B cell (primary cell): Measurements from ENCODE around the gene PLAC1. TPM values are rescaled to one million over a fixed set of nuclear protein-coding genes. Genes with fewer than 3 reads are reported as not detected.

Experiments
- ATAC-seq: fragments of 200-7000 bp; cut with Tn5 transposase; one replicate; pipeline ENCODE4 v1.10.0; 2021; ENCODE audit warnings: low read depth, mild to moderate bottlenecking, moderate number of reproducible peaks, moderate library complexity
- CTCF ChIA-PET: fragments of 350-600 bp; sonication (Branson Sonifier 250); formaldehyde crosslinking; loops from one replicate; lab custom pipeline; 2021; ENCODE audit warnings: antibody characterized with exemption, inconsistent platforms; lab: Charles Lee
- POLR2A ChIA-PET: fragments of 350-600 bp; sonication (Branson Sonifier 250); formaldehyde crosslinking; loops from one replicate; lab custom pipeline; 2021; ENCODE audit warnings: antibody characterized with exemption; lab: Charles Lee
- DNase-seq: peaks from one replicate; pipeline ENCODE4 v3.0.0; 2013
- H2AFZ ChIP-seq: 2 replicates; pipeline ENCODE4 v1.6.1; 2012; ENCODE audit warnings: mild to moderate bottlenecking, low read depth, low read length; ENCODE audit not compliant: insufficient read depth, poor library complexity, severe bottlenecking
- H3K27ac ChIP-seq, 2 donors: 1 replicate in 1 of 2; 2 replicates in 1 of 2; pipeline ENCODE4 v1.5.1; 2012 to 2013; ENCODE audit warnings: low read length in 2 of 2, mild to moderate bottlenecking in 2 of 2, moderate library complexity in 1 of 2
- H3K27me3 ChIP-seq, 4 experiments: fragments of 200-600 bp in 1 of 4; sonication (generic) in 1 of 4; replicated peaks in 1 of 4; 1 replicate in 2 of 4; 2 replicates in 2 of 4; pipeline versions ENCODE4 v1.6.1 to v1.7.0; 2013 to 2016; ENCODE audit warnings: low read length in 3 of 4, mild to moderate bottlenecking in 2 of 4, mixed read lengths in 1 of 4, moderate library complexity in 1 of 4; ENCODE audit not compliant: insufficient read depth in 4 of 4, control insufficient read depth in 3 of 4; ENCODE audit errors: control extremely low read depth in 1 of 4
- H3K36me3 ChIP-seq, 2 experiments: replicated peaks in 1 of 2; 1 replicate in 1 of 2; 2 replicates in 1 of 2; pipeline versions ENCODE4 v1.6.1 to v1.7.1; 2013; ENCODE audit warnings: low read length in 1 of 2; ENCODE audit not compliant: insufficient read depth in 2 of 2, control insufficient read depth in 1 of 2; ENCODE audit errors: control extremely low read depth in 1 of 2, extremely low read depth in 1 of 2
- H3K4me1 ChIP-seq, 2 donors: fragments of 200-600 bp in 1 of 2; sonication (generic) in 1 of 2; 1 replicate in 1 of 2; 2 replicates in 1 of 2; pipeline versions ENCODE4 v1.5.1 to v1.6.1; 2013 to 2017; ENCODE audit warnings: low read length in 2 of 2; ENCODE audit not compliant: control insufficient read depth in 2 of 2, insufficient read depth in 2 of 2
- H3K4me2 ChIP-seq: replicated peaks from 2 replicates; pipeline ENCODE3; 2012; ENCODE audit warnings: mild to moderate bottlenecking, low read depth, low read length; ENCODE audit not compliant: poor library complexity, severe bottlenecking
- H3K4me3 ChIP-seq, 5 experiments: fragments of 200-600 bp in 1 of 5; sonication (generic) in 1 of 5; 1 replicate in 3 of 5; 2 replicates in 2 of 5; pipeline versions ENCODE4 v1.5.1 to v1.7.0; 2011 to 2016; ENCODE audit warnings: low read length in 4 of 5, mild to moderate bottlenecking in 4 of 5, low read depth in 2 of 5, control low read depth in 1 of 5, moderate library complexity in 1 of 5; ENCODE audit not compliant: insufficient read depth in 1 of 5; ENCODE audit errors: control extremely low read depth in 1 of 5, extremely low read depth in 1 of 5
- H3K79me2 ChIP-seq: fragments of 200-600 bp; sonication (generic); one replicate; pipeline ENCODE4 v1.6.0; 2016; ENCODE audit warnings: low read length; ENCODE audit not compliant: control insufficient read depth, insufficient read depth
- H3K9ac ChIP-seq: fragments of 200-600 bp; sonication (generic); 2 replicates; pipeline ENCODE4 v1.6.1; 2017; ENCODE audit warnings: mild to moderate bottlenecking, low read length, moderate library complexity
- H3K9me3 ChIP-seq, 3 donors: one replicate each; pipeline versions ENCODE4 v1.6.1 to v1.7.1; 2013; ENCODE audit warnings: low read length in 2 of 3; ENCODE audit not compliant: control insufficient read depth in 2 of 3, insufficient read depth in 1 of 3; ENCODE audit errors: control extremely low read depth in 1 of 3
- H4K20me1 ChIP-seq: 2 replicates; pipeline ENCODE4 v1.6.0; 2012; ENCODE audit warnings: mild to moderate bottlenecking, low read length; ENCODE audit not compliant: insufficient read depth, control insufficient read depth, poor library complexity, severe bottlenecking
- H3K27ac Mint-ChIP-seq: one replicate; pipeline ENCODE4 v1.8.0; 2021; ENCODE audit warnings: mixed read lengths
- H3K27me3 Mint-ChIP-seq: one replicate; pipeline ENCODE4 v1.8.0; 2021; ENCODE audit warnings: mixed read lengths
- H3K4me1 Mint-ChIP-seq: one replicate; pipeline ENCODE4 v1.8.0; 2021; ENCODE audit warnings: mixed read lengths
- H3K4me3 Mint-ChIP-seq: one replicate; pipeline ENCODE4 v1.8.0; 2021; ENCODE audit warnings: mixed read lengths
- H3K9me3 Mint-ChIP-seq: one replicate; pipeline ENCODE4 v1.8.0; 2022; ENCODE audit warnings: mixed read lengths; ENCODE audit not compliant: insufficient read depth
- EZH2 ChIP-seq: IDR thresholded peaks from 2 replicates; pipeline ENCODE4 v1.6.1; 2012; ENCODE audit warnings: borderline replicate concordance, low read depth, mild to moderate bottlenecking, moderate library complexity, low read length; ENCODE audit not compliant: insufficient read depth, poor library complexity, severe bottlenecking
- WGBS: methylation state at CpG from one replicate; pipeline ENCODE4 v1.1.5; 2013; ENCODE audit warnings: missing lambda C conversion rate; ENCODE audit not compliant: insufficient coverage; 5-methylcytosine and 5-hydroxymethylcytosine counted together
- intact Hi-C: fragments of 100-400 bp; cut with micrococcal nuclease; formaldehyde crosslinking; loops from one replicate; pipeline ENCODE4 v1.10.0; 2022
- polyA plus RNA-seq: library from polyadenylated mRNA; depleted of rRNA; stranded (reverse); fragments of >200 nt; gene quantifications from 2 replicates; pipeline ENCODE4 v1.2.3, GENCODE V29; 2012
- total RNA-seq, 2 donors: library from RNA; stranded (reverse); fragments of 120-200 nt in 1 of 2; gene quantifications; 1 replicate in 1 of 2; 2 replicates in 1 of 2; pipeline versions ENCODE4 v1.2.3 to v1.2.4, GENCODE V29; 2013 to 2022
- TF ChIP-seq, protein P1 (sequence below): fragments of 200-600 bp; IDR thresholded peaks from one replicate; pipeline ENCODE4 v1.8.0; 2022; ENCODE audit warnings: antibody characterized with exemption, mild to moderate bottlenecking

PLAC1 gene
- total and polyA plus RNA-seq, 2 donors (not counting 1 experiment from before 2014, with no cell fraction given): not detected

GRCh38 chrX:134571796-134572195 is 86.5 kb downstream of the PLAC1 start:
- Histone ChIP-seq H3K9me3 (no peaks in the 10 kb centered on the region), H3K27ac (no peak overlapping the region), H3K36me3 (no peaks in the 10 kb centered on the region), H4K20me1 (no peaks in the 10 kb centered on the region), H2AFZ (no peak overlapping the region), H3K4me1 (no peaks in the 10 kb centered on the region), H3K27me3 (no peaks in the 10 kb centered on the region), H3K9ac (no peak overlapping the region), H3K79me2 (no peaks in the 10 kb centered on the region), H3K4me2 (no peak overlapping the region), H3K4me3 (no peak overlapping the region)
- H3K4me3 Mint-ChIP-seq: no peak overlapping the region
- H3K9me3 Mint-ChIP-seq: no peaks in the 10 kb centered on the region
- TF ChIP-seq, protein P1, sequence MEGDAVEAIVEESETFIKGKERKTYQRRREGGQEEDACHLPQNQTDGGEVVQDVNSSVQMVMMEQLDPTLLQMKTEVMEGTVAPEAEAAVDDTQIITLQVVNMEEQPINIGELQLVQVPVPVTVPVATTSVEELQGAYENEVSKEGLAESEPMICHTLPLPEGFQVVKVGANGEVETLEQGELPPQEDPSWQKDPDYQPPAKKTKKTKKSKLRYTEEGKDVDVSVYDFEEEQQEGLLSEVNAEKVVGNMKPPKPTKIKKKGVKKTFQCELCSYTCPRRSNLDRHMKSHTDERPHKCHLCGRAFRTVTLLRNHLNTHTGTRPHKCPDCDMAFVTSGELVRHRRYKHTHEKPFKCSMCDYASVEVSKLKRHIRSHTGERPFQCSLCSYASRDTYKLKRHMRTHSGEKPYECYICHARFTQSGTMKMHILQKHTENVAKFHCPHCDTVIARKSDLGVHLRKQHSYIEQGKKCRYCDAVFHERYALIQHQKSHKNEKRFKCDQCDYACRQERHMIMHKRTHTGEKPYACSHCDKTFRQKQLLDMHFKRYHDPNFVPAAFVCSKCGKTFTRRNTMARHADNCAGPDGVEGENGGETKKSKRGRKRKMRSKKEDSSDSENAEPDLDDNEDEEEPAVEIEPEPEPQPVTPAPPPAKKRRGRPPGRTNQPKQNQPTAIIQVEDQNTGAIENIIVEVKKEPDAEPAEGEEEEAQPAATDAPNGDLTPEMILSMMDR: no peak
- no peak for TF ChIP-seq EZH2
- CTCF ChIA-PET: no interaction called here
- POLR2A ChIA-PET: no interaction called here
- H3K4me1 Mint-ChIP-seq: no peaks in the 10 kb centered on the region
- DNase-seq (no peak), ATAC-seq (no peak)
- WGBS: no CpG with 5 or more reads among the region's 5 CpGs
- intact Hi-C loops: no loop called here
- H3K27me3 Mint-ChIP-seq: no peaks in the 10 kb centered on the region
- H3K27ac Mint-ChIP-seq: no peak overlapping the region

DNA sequence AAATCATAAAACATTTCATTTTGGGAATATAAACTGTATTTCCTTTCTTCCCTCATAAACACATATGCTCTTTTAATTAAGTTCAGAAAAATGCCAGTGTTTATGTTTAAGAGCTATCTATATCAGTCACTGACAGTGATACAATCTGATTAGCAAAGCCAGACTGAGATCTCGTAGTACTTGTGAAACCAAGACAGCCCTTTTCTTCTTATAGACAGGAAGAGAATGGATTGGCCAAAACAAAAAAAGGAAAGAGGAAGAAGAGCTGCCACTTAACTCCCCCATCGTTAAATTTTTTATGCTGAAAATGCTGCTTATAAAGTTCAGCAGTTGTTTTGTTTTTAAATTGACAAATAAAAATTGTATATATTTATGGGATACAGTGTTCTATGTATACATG is 87.4 kb downstream of the PLAC1 start:
- Mint-ChIP-seq H3K4me1 (no peaks in the 10 kb centered on the region), H3K27me3 (no peaks in the 10 kb centered on the region), H3K9me3 (no peaks in the 10 kb centered on the region), H3K4me3 (no peak overlapping the region), H3K27ac (no peak overlapping the region)
- Histone ChIP-seq H3K4me3 (no peak overlapping the region), H3K27me3 (no peaks in the 10 kb centered on the region), H2AFZ (no peak overlapping the region), H3K9ac (no peak overlapping the region), H3K9me3 (no peaks in the 10 kb centered on the region), H4K20me1 (no peaks in the 10 kb centered on the region), H3K4me1 (no peaks in the 10 kb centered on the region), H3K36me3 (no peaks in the 10 kb centered on the region), H3K27ac (no peak overlapping the region), H3K79me2 (no peaks in the 10 kb centered on the region), H3K4me2 (no peak overlapping the region)
- CTCF ChIA-PET: no interaction called here
- ATAC-seq (no peak), DNase-seq (no peak)
- WGBS: no CpG with 5 or more reads among the region's 2 CpGs
- TF ChIP-seq, protein P1: no peak
- no peak for TF ChIP-seq EZH2
- intact Hi-C loops: no loop called here
- POLR2A ChIA-PET: no interaction called here
